C4-2B (cell line): ENCODE results near the gene OSBP.

Experiments
- CTCF ChIP-seq: fragments of 450-650 bp; conservative IDR thresholded peaks from 2 replicates; pipeline ENCODE4 v1.5.1; 2017; ENCODE audit warnings: mild to moderate bottlenecking
- ZFX ChIP-seq: fragments of 450-650 bp; IDR thresholded peaks from 2 replicates; pipeline ENCODE4 v1.6.1; 2017

GRCh38 chr11:59556917-59557348 lies 58.6 kb downstream of the OSBP start:
- TF ChIP-seq CTCF, result no peak
- no peak for TF ChIP-seq ZFX
